OCI-LY3 (cell line): ENCODE data around the gene S100A5.

ENCODE experiments used
- EZH2phosphoT487 ChIP-seq: fragments of 200-600 bp; shearing (Covaris generic); IDR thresholded peaks from 2 replicates; pipeline ENCODE4 v1.6.1; 2018; ENCODE audit warnings: antibody characterized with exemption, mixed run types, low read depth
- TF ChIP-seq, protein P1 (sequence below): fragments of 200-600, 300-600 bp; sonication (generic); IDR thresholded peaks from 2 replicates; pipeline ENCODE4 v1.5.1; 2014; ENCODE audit warnings: antibody characterized with exemption, low read length, low read depth

DNA sequence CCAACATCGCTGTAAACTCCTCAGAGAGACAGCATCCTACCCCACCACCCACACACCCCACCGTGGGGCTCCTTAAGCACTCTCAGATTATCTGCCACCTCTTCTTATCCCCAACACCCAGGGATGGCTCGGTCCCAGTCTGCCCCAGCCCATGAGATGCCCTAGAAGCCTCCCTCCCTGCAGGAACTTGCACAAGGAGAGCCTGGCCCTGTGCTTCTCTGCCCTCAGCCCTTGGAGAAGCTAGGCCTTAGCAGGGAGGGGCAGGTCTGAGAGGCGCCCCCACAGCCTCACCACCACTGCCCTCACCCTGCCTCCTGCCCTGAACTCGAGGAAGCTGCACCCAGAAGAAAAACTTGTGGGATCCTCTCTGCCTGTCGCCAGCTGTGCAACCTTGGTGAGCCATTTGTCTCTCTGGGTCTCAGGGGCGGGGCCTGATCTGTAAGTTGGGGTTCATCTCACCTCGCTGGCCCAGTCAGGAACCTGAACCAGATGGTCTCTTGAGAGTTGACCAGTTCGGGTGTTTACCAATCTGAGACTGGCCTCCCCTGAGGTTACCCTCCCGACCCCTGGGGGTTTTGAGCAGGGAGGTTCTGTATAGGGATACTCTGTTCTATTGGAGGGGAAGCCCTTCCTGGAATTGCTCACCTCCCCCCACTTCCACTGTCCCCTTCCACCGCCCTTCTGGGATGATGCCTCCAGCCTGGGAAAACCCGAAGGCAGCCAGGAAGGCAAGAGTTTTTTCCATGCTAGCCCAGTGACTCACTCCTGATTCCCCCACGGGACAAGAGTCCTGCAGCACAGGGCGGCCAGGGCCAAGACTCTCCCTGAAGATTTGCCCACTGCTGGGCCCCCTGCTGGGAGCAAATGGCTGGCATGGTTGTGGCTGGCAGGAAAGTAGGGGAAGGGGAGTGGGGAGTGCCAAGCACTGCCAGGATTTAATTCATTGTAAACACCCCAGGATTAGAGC is 8.3 kb upstream of the S100A5 start, which contains the start of gene S100A3:
- TF ChIP-seq, protein P1, sequence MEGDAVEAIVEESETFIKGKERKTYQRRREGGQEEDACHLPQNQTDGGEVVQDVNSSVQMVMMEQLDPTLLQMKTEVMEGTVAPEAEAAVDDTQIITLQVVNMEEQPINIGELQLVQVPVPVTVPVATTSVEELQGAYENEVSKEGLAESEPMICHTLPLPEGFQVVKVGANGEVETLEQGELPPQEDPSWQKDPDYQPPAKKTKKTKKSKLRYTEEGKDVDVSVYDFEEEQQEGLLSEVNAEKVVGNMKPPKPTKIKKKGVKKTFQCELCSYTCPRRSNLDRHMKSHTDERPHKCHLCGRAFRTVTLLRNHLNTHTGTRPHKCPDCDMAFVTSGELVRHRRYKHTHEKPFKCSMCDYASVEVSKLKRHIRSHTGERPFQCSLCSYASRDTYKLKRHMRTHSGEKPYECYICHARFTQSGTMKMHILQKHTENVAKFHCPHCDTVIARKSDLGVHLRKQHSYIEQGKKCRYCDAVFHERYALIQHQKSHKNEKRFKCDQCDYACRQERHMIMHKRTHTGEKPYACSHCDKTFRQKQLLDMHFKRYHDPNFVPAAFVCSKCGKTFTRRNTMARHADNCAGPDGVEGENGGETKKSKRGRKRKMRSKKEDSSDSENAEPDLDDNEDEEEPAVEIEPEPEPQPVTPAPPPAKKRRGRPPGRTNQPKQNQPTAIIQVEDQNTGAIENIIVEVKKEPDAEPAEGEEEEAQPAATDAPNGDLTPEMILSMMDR, result no peak
- no peak for TF ChIP-seq EZH2phosphoT487
